Muscle layer of duodenum (tissue), 2 donors: ENCODE data around the gene TARBP1.
A peak's percentile ranks its signal among the peaks of the same experiment; 100 is the strongest.

Experiments used
- H3K27ac ChIP-seq: one replicate; pipeline ENCODE4 v1.7.0; 2013; ENCODE audit warnings: mild to moderate bottlenecking, low read length
- H3K27me3 ChIP-seq: one replicate; pipeline ENCODE4 v1.7.0; 2013; ENCODE audit warnings: low read depth, mild to moderate bottlenecking, control low read depth, low read length
- H3K36me3 ChIP-seq, 2 donors: one replicate each; pipeline ENCODE4 v1.7.0; 2013; ENCODE audit warnings: low read length in 2 of 2, control low read depth in 1 of 2, mild to moderate bottlenecking in 1 of 2; ENCODE audit not compliant: insufficient read depth in 2 of 2, control insufficient read depth in 1 of 2
- H3K4me1 ChIP-seq, 2 donors: one replicate each; pipeline ENCODE4 v1.7.0; 2013; ENCODE audit warnings: low read length in 2 of 2, mild to moderate bottlenecking in 2 of 2, control low read depth in 1 of 2, moderate library complexity in 1 of 2; ENCODE audit not compliant: insufficient read depth in 2 of 2, control insufficient read depth in 1 of 2
- H3K4me3 ChIP-seq, 2 donors: one replicate each; pipeline ENCODE4 v1.7.0; 2013; ENCODE audit warnings: low read length in 2 of 2, low read depth in 1 of 2, mild to moderate bottlenecking in 1 of 2
- H3K9me3 ChIP-seq, 2 donors: one replicate each; pipeline ENCODE4 v1.7.0; 2013; ENCODE audit warnings: low read length in 2 of 2, control low read depth in 1 of 2, mild to moderate bottlenecking in 1 of 2; ENCODE audit not compliant: control insufficient read depth in 1 of 2
- donor health status: healthy.

Gene TARBP1

DNA sequence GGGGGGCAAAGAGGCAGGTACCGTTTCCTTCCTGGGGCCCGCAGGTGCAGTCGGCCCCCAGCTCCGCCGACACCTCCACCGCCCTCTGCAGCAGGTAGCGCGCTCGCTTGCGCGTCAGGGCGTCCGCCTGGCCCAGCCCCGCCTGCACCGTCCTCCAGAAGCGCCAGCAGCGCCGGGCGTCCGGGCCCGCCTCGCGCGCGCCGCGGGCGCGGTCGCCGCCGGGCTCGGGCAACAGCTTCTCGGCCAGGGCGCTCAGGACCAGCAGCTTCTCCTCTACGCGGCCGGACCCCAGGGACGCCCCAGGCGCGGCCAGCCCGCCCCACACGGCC lies 863 bp downstream of the TARBP1 start:
- no peaks in the 10 kb centered on the region for H3K9me3 ChIP-seq
- no peaks in the 10 kb centered on the region for H3K36me3 ChIP-seq
- H3K27ac ChIP-seq: peak overlapping the region; percentile 62
- peak overlapping the region; percentile 79 to 88 for H3K4me3 ChIP-seq
- peaks cover 0 to 9% of the 10 kb centered on the region in 2 donors for H3K4me1 ChIP-seq
- H3K27me3 ChIP-seq: no peaks in the 10 kb centered on the region

DNA sequence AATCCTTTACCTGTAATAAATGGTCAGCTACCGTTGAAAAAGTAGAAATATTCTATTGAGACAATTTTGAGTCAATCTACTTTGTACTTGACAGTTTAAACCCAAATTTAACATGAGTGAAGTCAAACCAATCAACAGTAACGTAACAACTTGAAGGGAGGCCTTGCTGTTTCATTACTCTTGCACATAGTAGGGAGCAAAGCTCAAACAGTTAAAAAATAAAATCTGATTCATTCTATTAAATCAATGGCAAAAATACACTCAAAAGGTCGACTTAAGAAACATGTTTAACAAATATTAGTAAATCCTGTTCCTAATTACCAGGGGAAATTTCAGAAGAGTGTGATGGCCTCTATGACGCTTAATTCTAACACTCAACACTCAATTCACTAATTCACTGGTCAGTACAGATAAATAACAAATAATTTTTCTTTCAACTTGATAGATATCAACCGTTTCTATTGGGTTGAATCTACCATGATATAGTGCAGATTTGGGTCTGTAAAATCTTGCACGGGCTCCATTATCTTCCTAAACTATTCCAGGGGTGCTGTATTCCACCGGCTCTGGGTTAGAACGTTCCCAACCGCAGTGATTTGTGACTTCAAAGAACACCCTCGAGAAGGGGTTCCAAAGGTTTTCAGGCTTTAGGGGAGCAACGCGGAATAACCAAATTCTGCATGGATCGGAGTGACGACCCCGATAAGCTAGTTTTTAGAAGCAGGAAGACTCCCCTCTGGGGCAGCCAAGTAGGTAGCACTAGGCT lies 1.4 kb downstream of the TARBP1 start:
- no peaks in the 10 kb centered on the region for H3K27me3 ChIP-seq
- peak overlapping the region; percentile 79 to 88 for H3K4me3 ChIP-seq
- H3K4me1 ChIP-seq: peaks cover 0 to 9% of the 10 kb centered on the region in 2 donors
- peak overlapping the region; percentile 62 for H3K27ac ChIP-seq
- no peaks in the 10 kb centered on the region for H3K9me3 ChIP-seq
- H3K36me3 ChIP-seq: no peaks in the 10 kb centered on the region

DNA sequence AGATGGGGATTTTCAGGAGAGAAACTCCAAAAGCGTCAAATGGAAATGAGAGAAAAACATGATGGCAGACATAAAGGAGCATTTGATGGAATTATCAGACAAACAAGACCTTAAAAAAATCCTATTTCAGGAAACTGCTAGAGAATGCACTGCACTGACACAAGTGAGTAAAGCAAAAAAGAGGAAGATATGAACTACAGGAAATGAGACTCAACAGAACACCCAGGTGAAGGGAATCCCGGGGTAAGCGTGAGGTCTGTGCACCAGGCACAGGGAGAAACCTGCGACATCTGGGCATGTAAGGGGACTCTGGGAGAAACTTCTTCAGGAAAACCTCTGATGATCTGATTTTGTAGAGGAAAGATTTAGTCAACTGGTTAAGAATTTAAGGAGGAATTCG lies 2.8 kb downstream of the TARBP1 start:
- no peaks in the 10 kb centered on the region for H3K9me3 ChIP-seq
- peaks cover 0 to 9% of the 10 kb centered on the region in 2 donors for H3K4me1 ChIP-seq
- H3K27ac ChIP-seq: no peak overlapping the region
- no peak overlapping the region for H3K4me3 ChIP-seq
- no peaks in the 10 kb centered on the region for H3K36me3 ChIP-seq
- no peaks in the 10 kb centered on the region for H3K27me3 ChIP-seq

DNA sequence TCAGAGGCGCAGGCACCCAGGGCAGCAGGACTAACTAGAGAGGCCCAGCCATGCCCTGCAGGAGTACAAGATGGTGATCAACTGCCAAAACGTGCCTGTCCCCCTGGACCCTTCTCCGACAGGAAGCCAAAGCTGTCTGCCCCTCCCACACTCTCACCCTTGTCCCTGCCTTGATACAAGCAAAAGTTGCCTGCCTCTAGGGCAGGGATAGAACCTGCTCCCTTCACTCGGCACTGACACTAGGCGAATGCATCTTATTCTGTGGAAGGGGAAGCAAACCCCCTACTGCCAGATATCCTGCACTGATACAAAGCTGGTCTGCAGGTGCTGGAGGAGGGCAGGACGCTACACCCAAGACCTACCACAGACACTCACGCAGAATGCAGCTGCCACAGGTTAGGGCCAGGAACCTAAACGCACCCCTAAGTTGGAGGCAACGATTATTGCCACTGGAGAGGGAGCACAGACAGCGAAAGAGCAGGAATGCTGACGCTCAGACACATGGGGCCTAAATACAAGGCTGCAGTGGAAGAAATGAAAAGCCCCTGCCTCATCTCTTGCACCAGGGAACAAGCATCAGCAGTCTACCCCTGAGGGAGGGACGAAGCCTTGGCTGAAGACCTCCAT lies 3.7 kb downstream of the TARBP1 start:
- Histone ChIP-seq H3K4me3 (no peak overlapping the region), H3K36me3 (no peaks in the 10 kb centered on the region), H3K27ac (no peak overlapping the region), H3K4me1 (peaks cover 0 to 9% of the 10 kb centered on the region in 2 donors), H3K27me3 (no peaks in the 10 kb centered on the region), H3K9me3 (no peaks in the 10 kb centered on the region)

DNA sequence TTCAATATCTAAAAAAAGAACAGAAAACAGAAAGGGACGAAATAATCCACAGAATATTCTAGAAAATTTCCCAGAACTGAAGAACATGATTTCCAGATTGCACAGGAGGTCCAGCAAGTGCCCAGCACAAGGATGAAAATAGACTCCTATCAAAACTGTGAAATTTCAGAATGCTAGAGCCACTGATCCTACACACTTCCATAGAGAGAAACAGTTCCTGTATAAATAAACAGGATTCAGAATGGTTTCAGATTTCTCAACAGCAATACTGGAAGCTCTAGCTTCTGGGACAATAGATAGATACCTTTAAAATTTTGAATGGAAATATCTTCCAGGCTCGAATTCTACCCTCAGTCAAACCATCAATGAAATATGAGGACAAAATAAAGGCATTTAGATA lies 4.6 kb downstream of the TARBP1 start:
- Histone ChIP-seq H3K27ac (no peak overlapping the region), H3K4me3 (no peak overlapping the region), H3K36me3 (no peaks in the 10 kb centered on the region), H3K9me3 (no peaks in the 10 kb centered on the region), H3K4me1 (peaks cover 0 to 9% of the 10 kb centered on the region in 2 donors), H3K27me3 (no peaks in the 10 kb centered on the region)

DNA sequence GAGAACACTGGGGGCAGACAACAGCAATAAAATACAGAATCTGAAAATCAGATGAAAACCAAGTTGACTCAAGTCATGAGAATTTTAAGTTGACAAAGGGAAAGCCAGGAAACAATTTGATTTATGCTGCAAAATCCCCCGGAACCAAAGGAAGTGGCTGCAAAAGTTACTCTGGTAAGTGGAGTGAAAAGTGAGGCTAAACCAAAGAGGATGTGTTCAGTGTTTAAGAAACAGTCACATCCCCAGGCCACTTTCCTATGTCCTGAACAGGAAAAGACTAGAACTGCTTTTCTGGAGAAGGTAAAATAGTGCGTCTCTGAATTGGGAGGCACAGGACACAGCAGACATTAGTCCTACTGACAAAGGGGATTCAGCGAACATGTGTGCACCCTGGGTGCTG lies 5.9 kb downstream of the TARBP1 start:
- no peaks in the 10 kb centered on the region for H3K9me3 ChIP-seq
- no peaks in the 10 kb centered on the region for H3K36me3 ChIP-seq
- no peak overlapping the region for H3K4me3 ChIP-seq
- no peaks in the 10 kb centered on the region for H3K27me3 ChIP-seq
- H3K4me1 ChIP-seq: peaks cover 0 to 9% of the 10 kb centered on the region in 2 donors
- no peak overlapping the region for H3K27ac ChIP-seq

DNA sequence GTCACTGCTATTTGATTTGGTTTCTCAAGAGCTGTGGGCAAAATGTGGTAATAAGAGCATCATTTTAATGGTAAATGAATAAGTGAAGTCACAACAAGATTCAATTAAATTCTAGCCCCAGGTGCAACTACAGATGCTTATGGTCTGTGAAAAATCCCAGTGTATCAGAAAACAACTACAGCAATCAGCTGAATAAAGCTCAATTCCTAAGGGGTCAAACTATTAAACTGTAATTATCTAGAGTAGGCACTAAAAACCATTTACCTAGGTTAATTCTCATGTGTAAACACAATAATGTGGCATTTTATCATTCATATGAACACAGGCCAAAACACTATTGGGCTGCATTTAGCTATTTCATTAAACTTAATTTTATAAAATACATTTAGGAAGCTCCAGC lies 9.6 kb downstream of the TARBP1 start:
- Histone ChIP-seq H3K27ac (no peak overlapping the region), H3K4me1 (no peaks in the 10 kb centered on the region), H3K4me3 (no peak overlapping the region), H3K36me3 (peaks cover 8 to 23% of the 10 kb centered on the region in 2 donors), H3K27me3 (no peaks in the 10 kb centered on the region), H3K9me3 (no peaks in the 10 kb centered on the region)

DNA sequence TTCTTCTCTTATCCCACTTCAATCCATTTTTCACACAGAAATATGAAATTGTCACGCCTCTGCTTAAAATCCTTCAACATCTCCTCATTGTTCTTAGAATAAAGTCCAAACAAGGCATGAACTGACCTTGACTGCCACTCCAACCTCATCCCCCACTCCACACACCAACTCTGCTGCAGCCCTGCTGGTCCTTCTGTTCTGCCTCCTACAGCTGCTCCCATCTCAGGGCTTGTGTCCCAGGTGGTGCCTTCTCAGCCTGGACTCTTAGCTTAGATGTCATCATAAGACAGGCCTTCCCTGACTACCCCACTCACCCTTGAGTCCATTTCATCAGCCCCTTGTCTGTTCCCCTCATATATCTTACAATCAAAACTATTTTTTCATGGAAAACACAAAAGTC lies 10.4 kb downstream of the TARBP1 start:
- no peak overlapping the region for H3K4me3 ChIP-seq
- H3K27me3 ChIP-seq: no peaks in the 10 kb centered on the region
- H3K27ac ChIP-seq: no peak overlapping the region
- no peaks in the 10 kb centered on the region for H3K9me3 ChIP-seq
- H3K4me1 ChIP-seq: no peaks in the 10 kb centered on the region
- peaks cover 8 to 23% of the 10 kb centered on the region in 2 donors for H3K36me3 ChIP-seq

DNA sequence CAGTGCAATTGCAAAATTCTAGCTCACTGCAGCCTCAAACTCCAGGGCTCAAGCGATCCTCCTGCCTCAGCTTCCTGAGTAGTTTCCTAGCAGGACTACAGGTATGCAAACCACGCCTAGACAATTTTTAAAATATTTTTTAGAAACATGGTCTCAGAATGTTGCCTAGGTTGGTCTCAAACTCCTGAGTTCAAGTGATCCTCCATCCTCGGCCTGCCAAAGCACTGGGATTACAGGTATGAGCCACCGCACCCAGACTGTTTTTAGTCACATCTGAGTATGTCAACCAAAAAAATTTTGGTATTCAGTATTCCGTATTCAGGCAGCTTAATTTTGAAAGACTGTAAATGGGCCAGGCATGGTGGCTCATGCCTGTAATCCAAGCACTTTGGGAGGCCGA lies 11.2 kb downstream of the TARBP1 start:
- no peaks in the 10 kb centered on the region for H3K4me1 ChIP-seq
- no peak overlapping the region for H3K27ac ChIP-seq
- H3K27me3 ChIP-seq: no peaks in the 10 kb centered on the region
- H3K4me3 ChIP-seq: no peak overlapping the region
- peaks cover 8 to 23% of the 10 kb centered on the region in 2 donors for H3K36me3 ChIP-seq
- H3K9me3 ChIP-seq: no peaks in the 10 kb centered on the region

DNA sequence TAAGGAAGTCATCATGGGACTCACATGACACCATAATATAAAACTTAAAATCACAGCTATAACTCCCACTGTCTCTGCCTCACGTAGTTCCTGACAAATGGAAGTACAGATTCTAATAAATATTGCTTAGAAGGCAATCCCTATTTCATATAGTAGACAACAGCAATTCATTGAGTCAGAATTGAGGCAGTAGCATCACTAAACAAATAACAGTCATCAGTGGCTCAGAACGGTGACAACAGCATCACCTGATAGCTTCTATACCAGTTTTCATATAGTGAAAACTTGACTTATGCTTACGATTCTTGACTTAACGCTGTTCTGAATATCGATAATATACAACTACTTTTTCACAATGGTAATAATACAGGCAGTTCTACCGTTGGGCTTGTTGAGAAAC lies 12.0 kb downstream of the TARBP1 start:
- no peak overlapping the region for H3K27ac ChIP-seq
- H3K4me3 ChIP-seq: no peak overlapping the region
- H3K4me1 ChIP-seq: no peaks in the 10 kb centered on the region
- no peaks in the 10 kb centered on the region for H3K27me3 ChIP-seq
- H3K9me3 ChIP-seq: no peaks in the 10 kb centered on the region
- H3K36me3 ChIP-seq: peaks cover 8 to 23% of the 10 kb centered on the region in 2 donors

DNA sequence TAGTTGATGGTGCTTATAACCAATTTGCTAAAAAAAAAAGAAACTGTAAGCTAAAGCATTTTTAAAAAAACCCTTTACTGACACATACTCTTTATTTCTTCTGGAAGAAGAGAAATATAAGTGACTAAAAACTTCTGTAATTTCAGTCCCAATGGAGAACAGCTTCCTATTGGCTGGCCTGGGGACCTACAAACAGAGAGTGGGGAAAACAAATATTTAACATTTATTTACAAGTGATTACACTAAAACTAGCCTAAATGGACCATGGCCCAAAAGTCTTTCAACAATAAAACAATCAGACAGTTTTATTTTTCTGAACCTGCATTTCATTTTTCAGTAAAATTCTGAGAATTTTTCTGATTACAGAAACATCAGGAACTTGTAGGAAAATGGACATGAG lies 15.2 kb downstream of the TARBP1 start:
- no peak overlapping the region for H3K4me3 ChIP-seq
- no peak overlapping the region for H3K27ac ChIP-seq
- H3K4me1 ChIP-seq: no peaks in the 10 kb centered on the region
- peaks cover 8 to 32% of the 10 kb centered on the region in 2 donors for H3K36me3 ChIP-seq
- no peaks in the 10 kb centered on the region for H3K27me3 ChIP-seq
- no peaks in the 10 kb centered on the region for H3K9me3 ChIP-seq

DNA sequence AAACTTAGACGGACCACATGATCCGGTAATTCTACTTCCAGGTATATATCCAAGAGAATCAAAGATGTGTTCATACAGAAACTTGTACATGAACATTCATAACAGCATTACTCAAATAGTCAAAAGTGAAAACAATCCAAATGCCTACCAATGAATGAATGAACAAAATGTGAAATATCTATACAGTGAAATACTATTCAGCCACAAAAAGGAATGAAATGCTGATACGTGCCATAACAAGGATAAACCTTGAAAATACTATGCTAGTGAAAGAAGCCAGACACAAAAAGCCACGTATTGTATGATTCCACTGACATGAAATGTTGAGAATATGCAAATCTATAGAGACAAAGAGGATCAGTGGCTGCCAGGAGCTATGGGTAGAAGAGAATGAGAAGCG lies 18.3 kb downstream of the TARBP1 start:
- Histone ChIP-seq H3K36me3 (peaks cover 9 to 26% of the 10 kb centered on the region in 2 donors), H3K9me3 (no peaks in the 10 kb centered on the region), H3K4me3 (no peak overlapping the region), H3K4me1 (no peaks in the 10 kb centered on the region), H3K27ac (no peak overlapping the region), H3K27me3 (no peaks in the 10 kb centered on the region)
